Measurements from ENCODE around the gene FAM13C. TPM values are rescaled to one million over a fixed set of nuclear protein-coding genes. Genes with fewer than 3 reads are reported as not detected.
"Not testable (repeated sequence)": the region's sequence is repeated elsewhere in the genome, so short reads cannot be mapped to it uniquely, and the experiment has no call there.

FAM13C gene
- total RNA-seq = not detected in 2 replicates

DNA sequence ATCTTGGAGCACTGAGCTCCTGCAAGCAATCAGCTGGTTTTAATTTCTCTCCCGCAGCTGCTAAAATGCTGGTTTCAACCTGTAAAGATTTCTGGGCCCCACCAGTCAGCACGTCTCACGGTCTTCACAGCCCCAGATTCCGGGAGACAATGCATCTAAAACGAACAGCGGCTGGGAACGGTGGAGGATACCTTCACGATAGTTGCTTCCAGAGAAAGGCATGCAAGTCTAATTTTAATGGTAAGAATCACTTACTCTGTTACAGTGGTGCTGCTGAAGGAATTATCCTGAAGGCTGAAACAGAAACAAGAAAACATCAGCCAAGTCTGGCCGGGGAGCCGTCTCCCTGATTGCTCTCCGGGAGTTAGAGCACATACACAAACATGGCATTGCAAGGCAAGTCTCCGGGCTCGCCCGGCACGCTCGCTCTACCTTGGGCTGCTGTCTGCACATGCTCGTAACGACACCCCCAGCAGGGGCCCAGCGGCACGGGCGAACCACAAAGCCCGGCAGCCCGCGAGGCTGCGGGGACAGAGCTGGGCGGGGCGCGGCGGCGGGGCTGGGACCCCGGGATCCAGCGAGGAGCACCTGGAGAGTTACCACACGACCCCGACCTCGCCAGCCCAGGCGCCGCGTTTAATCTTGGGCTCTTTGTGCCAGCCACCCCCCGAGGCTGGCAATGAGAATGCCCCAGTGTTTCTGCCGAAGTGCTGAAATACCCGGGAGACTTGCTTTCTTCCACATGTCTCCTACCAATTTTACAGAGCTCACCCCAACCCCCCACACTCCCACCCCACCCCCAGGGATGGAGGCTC lies at the start of gene FAM13C:
FAM13C (minus strand) TSS at position 406 of the 815 bp plus-strand sequence; CDS start at position 317, 89 bp downstream.
- H3K4me3 ChIP-seq (ENCODE audit: low read depth, low read length) = peak within 1 kb of the TSS; percentile 58
- no peak for TF ChIP-seq CTCF (conservative IDR thresholded peaks at IDR 0.05; ENCODE audit: low read depth, low read length)
- DNase-seq (ENCODE audit: low read depth) = no peak

DNA sequence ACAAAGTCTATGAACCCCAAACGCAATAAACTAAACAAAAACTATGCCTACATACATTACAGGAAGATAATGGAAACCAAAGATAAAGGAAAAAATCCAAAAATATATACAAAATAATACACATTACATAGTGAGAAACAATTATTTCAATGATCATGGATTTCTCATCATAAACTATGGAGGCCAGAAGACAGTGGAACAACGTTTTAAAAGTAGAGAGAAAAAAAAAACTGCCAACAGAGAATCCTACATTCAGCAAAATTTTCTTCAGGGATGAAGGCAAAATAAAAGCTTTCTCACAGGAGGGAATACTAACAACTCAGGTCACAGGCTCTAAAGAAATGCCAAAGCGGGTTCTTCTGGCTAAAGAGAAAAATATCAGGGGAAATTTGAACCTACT lies 42.9 kb upstream of the FAM13C start:
- no peak overlapping the region for H3K4me3 ChIP-seq (ENCODE audit: low read depth, low read length)
- DNase-seq (ENCODE audit: low read depth) = no peak
- no peak for TF ChIP-seq CTCF (conservative IDR thresholded peaks at IDR 0.05; ENCODE audit: low read depth, low read length)

DNA sequence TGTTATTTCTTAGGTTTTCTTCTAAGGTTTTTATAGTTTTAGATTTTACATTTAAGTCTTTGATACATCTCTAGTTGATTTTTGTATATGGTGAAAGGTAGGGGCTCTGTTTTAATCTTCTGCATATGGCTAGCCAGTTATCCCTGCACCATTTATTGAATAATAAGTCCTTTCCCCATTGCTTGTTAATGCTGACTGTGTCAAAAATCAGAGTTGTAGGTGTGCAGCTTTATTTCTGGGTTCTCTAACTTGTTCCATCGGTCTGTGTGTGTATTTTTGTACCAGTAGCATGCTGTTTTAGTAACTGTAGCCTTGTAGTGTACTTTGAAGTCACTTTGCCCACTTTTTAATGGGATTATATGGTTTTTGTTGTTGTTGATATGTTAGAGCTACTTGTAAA lies 37.9 kb upstream of the FAM13C start:
- no peak overlapping the region for H3K4me3 ChIP-seq (ENCODE audit: low read depth, low read length)
- DNase-seq (ENCODE audit: low read depth) = no peak
- no peak for TF ChIP-seq CTCF (conservative IDR thresholded peaks at IDR 0.05; ENCODE audit: low read depth, low read length)

DNA sequence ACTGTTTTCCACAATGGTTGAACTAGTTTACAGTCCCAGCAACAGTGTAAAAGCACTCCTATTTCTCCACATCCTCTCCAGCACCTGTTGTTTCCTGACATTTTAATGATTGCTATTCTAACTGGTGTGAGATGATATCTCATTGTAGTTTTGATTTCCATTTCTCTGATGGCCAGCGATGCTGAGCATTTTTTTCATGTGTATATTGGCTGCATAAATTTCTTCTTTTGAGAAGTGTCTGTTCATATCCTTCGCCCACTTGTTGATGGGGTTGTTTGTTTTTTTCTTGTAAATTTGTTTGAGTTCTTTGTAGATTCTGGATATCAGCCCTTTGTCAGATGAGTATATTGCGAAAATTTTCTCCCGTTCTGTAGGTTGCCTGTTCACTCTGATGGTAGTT lies 37.0 kb upstream of the FAM13C start:
- H3K4me3 ChIP-seq (ENCODE audit: low read depth, low read length); DNase-seq (ENCODE audit: low read depth): not testable (repeated sequence)

- no peak for DNase-seq (ENCODE audit: low read depth)
- no peak overlapping the region for H3K4me3 ChIP-seq (ENCODE audit: low read depth, low read length)
- TF ChIP-seq CTCF (conservative IDR thresholded peaks at IDR 0.05; ENCODE audit: low read depth, low read length) = no peak
Observed at GRCh38 chr10:59397961-59398360, 35.6 kb upstream of the FAM13C start.

- H3K4me3 ChIP-seq (ENCODE audit: low read depth, low read length) = no peak overlapping the region
- DNase-seq (ENCODE audit: low read depth) = no peak
- TF ChIP-seq CTCF (conservative IDR thresholded peaks at IDR 0.05; ENCODE audit: low read depth, low read length) = no peak
Observed at GRCh38 chr10:59395984-59396383, 33.6 kb upstream of the FAM13C start.

- TF ChIP-seq CTCF (conservative IDR thresholded peaks at IDR 0.05; ENCODE audit: low read depth, low read length) = no peak
- DNase-seq (ENCODE audit: low read depth) = no peak
- H3K4me3 ChIP-seq (ENCODE audit: low read depth, low read length) = no peak overlapping the region
Observed at GRCh38 chr10:59393349-59393748, 31.0 kb upstream of the FAM13C start.

Data from epithelial cell of proximal tubule (primary cell).